ENCODE measurements around the gene RANBP3.

DNA sequence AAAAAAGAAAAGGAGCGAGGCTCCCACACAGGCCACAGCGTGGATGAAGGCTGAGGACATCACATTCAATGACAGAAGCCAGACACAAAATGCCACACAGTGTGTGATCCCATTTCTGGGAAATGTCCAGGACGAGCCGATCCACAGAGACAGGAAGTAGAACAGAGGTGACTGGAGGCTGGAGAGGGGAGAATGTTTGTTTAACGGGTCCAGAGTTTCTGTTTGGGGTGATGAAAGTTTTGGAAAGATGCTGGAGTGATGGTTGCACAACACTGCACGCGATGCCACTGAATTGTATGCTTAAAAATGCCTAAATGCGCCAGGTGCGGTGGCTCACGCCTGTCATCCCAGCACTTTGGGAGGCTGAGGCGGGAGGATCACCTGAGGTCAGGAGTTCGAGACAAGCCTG lies 107.0 kb downstream of the RANBP3 start:
- TF ChIP-seq CTCF (IDR thresholded peaks at IDR 0.05) (no peak), POLR2A (IDR thresholded peaks at IDR 0.05) (no peak)
